ENCODE data around the gene GAREM1. TPM values are rescaled to one million over a fixed set of nuclear protein-coding genes. Genes with fewer than 3 reads are reported as not detected.

The GAREM1 gene
- total RNA-seq, 5 donors from 2014 or later (not counting 1 experiment from before 2014, with no cell fraction given): 0.26 to 0.41 (median 0.33) TPM

DNA sequence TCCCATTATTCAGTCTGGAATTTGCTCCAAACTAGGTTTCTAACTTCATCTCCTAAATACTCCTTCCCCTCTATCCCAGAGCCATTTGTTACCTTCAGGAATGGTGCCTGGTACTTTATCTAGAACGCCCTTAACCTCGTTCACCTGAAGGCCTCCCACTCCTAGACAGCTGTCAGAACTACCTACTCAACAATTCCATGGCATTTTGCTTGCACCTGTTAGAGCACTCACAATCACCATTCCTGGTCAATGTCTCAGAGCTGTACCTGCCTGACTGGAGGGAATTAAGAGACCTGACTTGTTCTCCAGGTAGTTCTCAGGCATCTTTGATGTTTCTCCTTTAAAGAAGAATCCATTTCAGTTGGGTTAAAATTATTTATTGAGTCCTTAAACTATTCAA is 88.9 kb downstream of the GAREM1 start:
- no peaks in the 10 kb centered on the region for H3K4me1 ChIP-seq (ENCODE audit: control insufficient read depth in 1 of 2, extremely low read depth in 1 of 2, insufficient read depth in 2 of 2, low read length in 2 of 2)
- no peaks in the 10 kb centered on the region for H3K9me3 ChIP-seq
- no peaks in the 10 kb centered on the region for H3K27me3 ChIP-seq (replicated peaks in 1 of 2; ENCODE audit: control insufficient read depth in 2 of 2, extremely low read depth in 1 of 2, insufficient read depth in 2 of 2, low read length in 1 of 2)
- DNase-seq (no peak), ATAC-seq (replicated peaks in 1 of 4) (no peak)
- H3K4me3 ChIP-seq (ENCODE audit: control insufficient read depth in 1 of 2, extremely low read depth in 1 of 2, low read length in 1 of 2): no peak overlapping the region
- Mint-ChIP-seq H3K36me3 (no peaks in the 10 kb centered on the region), H3K9me3 (no peaks in the 10 kb centered on the region), H3K4me1 (no peaks in the 10 kb centered on the region), H3K27me3 (peaks cover 2 to 17% of the 10 kb centered on the region in 2 donors), H3K27ac (no peak overlapping the region), H3K4me3 (no peak overlapping the region)
- no peak overlapping the region for H3K27ac ChIP-seq (ENCODE audit: low read length)
- no peaks in the 10 kb centered on the region for H3K36me3 ChIP-seq (ENCODE audit: control insufficient read depth in 2 of 2, extremely low read depth in 1 of 2, insufficient read depth in 1 of 2, low read length in 1 of 2)
- 100% methylated on average over 2 of the region's 2 CpGs for WGBS (ENCODE audit: insufficient coverage)
- CTCF ChIA-PET: no interaction called here
- POLR2A ChIA-PET: no interaction called here

DNA sequence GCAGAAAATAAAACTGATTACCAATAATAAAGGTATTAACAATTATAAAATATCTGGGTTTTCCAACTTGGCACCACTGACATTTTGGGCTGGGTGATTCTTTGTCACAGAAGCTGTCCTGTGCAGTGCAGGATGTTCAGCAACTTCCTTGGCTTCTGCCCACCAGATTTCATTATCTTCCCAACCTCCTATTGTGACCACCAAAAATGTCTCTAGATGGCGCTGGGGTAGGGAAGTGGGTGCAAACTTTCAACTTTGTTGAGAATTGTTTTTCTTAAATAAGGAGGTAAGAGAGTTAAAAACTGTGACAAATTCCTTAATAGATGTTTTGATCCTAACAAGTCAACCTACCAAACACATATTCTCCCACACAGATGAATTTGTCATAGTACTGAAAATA is 90.1 kb downstream of the GAREM1 start:
- H3K27ac Mint-ChIP-seq: no peak overlapping the region
- H3K9me3 Mint-ChIP-seq: no peaks in the 10 kb centered on the region
- no peak overlapping the region for H3K27ac ChIP-seq (ENCODE audit: low read length)
- no peaks in the 10 kb centered on the region for H3K9me3 ChIP-seq
- H3K27me3 ChIP-seq (replicated peaks in 1 of 2; ENCODE audit: control insufficient read depth in 2 of 2, extremely low read depth in 1 of 2, insufficient read depth in 2 of 2, low read length in 1 of 2): no peaks in the 10 kb centered on the region
- H3K4me1 ChIP-seq (ENCODE audit: control insufficient read depth in 1 of 2, extremely low read depth in 1 of 2, insufficient read depth in 2 of 2, low read length in 2 of 2): no peaks in the 10 kb centered on the region
- peaks cover 2 to 14% of the 10 kb centered on the region in 2 donors for H3K27me3 Mint-ChIP-seq
- H3K36me3 ChIP-seq (ENCODE audit: control insufficient read depth in 2 of 2, extremely low read depth in 1 of 2, insufficient read depth in 1 of 2, low read length in 1 of 2): no peaks in the 10 kb centered on the region
- no peak for DNase-seq
- ATAC-seq (replicated peaks in 1 of 4): no peak
- ChIA-PET POLR2A (interaction anchor here in 1 of 2 donors (0.5 kb wide), 1 partner anchor 38 kb away, joined by 3 read pairs; no protein-coding TSS in a partner anchor), CTCF (interaction anchor here in 1 of 2 donors (0.7 kb wide), 1 partner anchor 115 kb away, joined by 8 read pairs; no protein-coding TSS in a partner anchor)
- no peak overlapping the region for H3K4me3 ChIP-seq (ENCODE audit: control insufficient read depth in 1 of 2, extremely low read depth in 1 of 2, low read length in 1 of 2)
- no peak overlapping the region for H3K4me3 Mint-ChIP-seq
- no peaks in the 10 kb centered on the region for H3K36me3 Mint-ChIP-seq
- H3K4me1 Mint-ChIP-seq: no peaks in the 10 kb centered on the region
- no CpG with 5 or more reads among the region's 1 CpG for WGBS (ENCODE audit: insufficient coverage)

DNA sequence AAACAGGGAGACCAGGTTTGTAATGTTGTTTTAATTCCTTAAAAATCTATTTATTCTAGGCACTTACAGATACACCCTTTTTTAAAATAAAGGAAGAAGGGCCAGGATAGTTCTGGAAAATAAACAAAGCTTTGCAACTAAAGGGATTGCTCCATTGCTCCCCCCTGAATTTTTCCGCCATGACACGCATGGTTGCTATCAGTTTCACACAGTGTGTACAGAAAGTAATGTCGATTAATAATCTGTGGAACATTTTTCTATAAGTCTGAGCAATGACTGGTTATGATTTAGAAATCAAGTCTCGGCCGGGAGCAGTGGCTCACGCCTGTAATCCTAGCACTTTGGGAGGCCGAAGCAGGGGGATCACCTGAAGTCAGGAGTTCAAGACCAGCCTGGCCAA is 90.8 kb downstream of the GAREM1 start:
- H3K27me3 ChIP-seq (replicated peaks in 1 of 2; ENCODE audit: control insufficient read depth in 2 of 2, extremely low read depth in 1 of 2, insufficient read depth in 2 of 2, low read length in 1 of 2): no peaks in the 10 kb centered on the region
- Mint-ChIP-seq H3K4me1 (no peaks in the 10 kb centered on the region), H3K27me3 (peaks cover 2 to 14% of the 10 kb centered on the region in 2 donors), H3K9me3 (no peaks in the 10 kb centered on the region), H3K27ac (no peak overlapping the region), H3K4me3 (no peak overlapping the region), H3K36me3 (no peaks in the 10 kb centered on the region)
- no peak for ATAC-seq (replicated peaks in 1 of 4)
- H3K27ac ChIP-seq (ENCODE audit: low read length): no peak overlapping the region
- no peaks in the 10 kb centered on the region for H3K4me1 ChIP-seq (ENCODE audit: control insufficient read depth in 1 of 2, extremely low read depth in 1 of 2, insufficient read depth in 2 of 2, low read length in 2 of 2)
- H3K36me3 ChIP-seq (ENCODE audit: control insufficient read depth in 2 of 2, extremely low read depth in 1 of 2, insufficient read depth in 1 of 2, low read length in 1 of 2): no peaks in the 10 kb centered on the region
- H3K9me3 ChIP-seq: no peaks in the 10 kb centered on the region
- DNase-seq: no peak
- no peak overlapping the region for H3K4me3 ChIP-seq (ENCODE audit: control insufficient read depth in 1 of 2, extremely low read depth in 1 of 2, low read length in 1 of 2)
- ChIA-PET POLR2A (interaction anchor here (0.5 to 0.6 kb wide), 2 partner anchors 11 to 37 kb away, joined by 3 read pairs; no protein-coding TSS in a partner anchor), CTCF (interaction anchor here in 1 of 2 donors (0.6 to 0.7 kb wide), 2 partner anchors 17 to 114 kb away, joined by 3 to 8 read pairs; no protein-coding TSS in a partner anchor)
- 97% methylated on average over 3 of the region's 7 CpGs for WGBS (ENCODE audit: insufficient coverage)

DNA sequence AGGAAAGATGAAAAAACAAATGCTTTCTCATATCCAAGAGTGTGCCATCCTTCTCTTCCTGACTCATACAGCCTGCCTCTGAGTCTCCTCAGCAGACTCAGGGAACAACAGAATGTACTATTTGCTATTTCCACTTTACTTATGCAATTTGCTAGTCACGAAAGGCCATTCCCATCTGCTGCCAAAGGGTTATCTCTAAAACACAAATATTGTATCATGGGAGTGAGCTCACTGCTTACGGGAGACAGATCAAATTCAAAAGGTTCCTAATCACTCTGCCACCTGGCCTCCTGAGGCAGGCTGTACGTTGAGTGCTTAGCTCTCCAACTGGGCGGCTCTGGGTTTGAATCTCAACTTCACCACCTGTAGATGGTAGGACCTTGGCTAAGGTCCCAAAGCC is 92.0 kb downstream of the GAREM1 start:
- POLR2A ChIA-PET: interaction anchor here in 1 of 2 donors (0.6 kb wide), 1 partner anchor 78 kb away, joined by 4 read pairs; no protein-coding TSS in a partner anchor
- Histone ChIP-seq H3K4me1 (ENCODE audit: control insufficient read depth in 1 of 2, extremely low read depth in 1 of 2, insufficient read depth in 2 of 2, low read length in 2 of 2) (no peaks in the 10 kb centered on the region), H3K27me3 (replicated peaks in 1 of 2; ENCODE audit: control insufficient read depth in 2 of 2, extremely low read depth in 1 of 2, insufficient read depth in 2 of 2, low read length in 1 of 2) (no peaks in the 10 kb centered on the region), H3K27ac (ENCODE audit: low read length) (no peak overlapping the region), H3K9me3 (no peaks in the 10 kb centered on the region), H3K4me3 (ENCODE audit: control insufficient read depth in 1 of 2, extremely low read depth in 1 of 2, low read length in 1 of 2) (no peak overlapping the region), H3K36me3 (ENCODE audit: control insufficient read depth in 2 of 2, extremely low read depth in 1 of 2, insufficient read depth in 1 of 2, low read length in 1 of 2) (no peaks in the 10 kb centered on the region)
- Mint-ChIP-seq H3K36me3 (no peaks in the 10 kb centered on the region), H3K4me3 (no peak overlapping the region), H3K27ac (no peak overlapping the region), H3K4me1 (no peaks in the 10 kb centered on the region), H3K27me3 (peaks cover 2 to 11% of the 10 kb centered on the region in 2 donors), H3K9me3 (no peaks in the 10 kb centered on the region)
- CTCF ChIA-PET: no interaction called here
- no peak for DNase-seq
- ATAC-seq (replicated peaks in 1 of 4): no peak
- WGBS (ENCODE audit: insufficient coverage): 60% methylated on average over 1 of the region's 4 CpGs

DNA sequence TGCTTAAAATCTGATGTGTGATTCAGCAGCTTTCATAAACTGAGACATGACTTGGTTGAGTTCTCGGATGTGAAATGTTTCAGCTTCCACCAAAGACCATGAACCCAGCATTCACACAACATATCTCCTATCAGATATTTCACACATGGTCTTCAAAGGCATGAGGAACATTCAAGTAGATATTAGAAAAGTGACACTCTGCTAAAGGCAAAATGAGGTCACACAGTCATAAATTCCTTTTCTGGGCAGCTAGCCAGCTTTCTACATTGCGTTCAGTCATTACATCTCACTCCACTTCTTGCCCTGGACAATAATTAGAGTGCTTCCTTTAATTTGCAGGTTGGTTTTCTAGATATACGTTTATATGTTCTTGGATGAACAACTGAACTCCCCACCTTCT is 96.7 kb downstream of the GAREM1 start:
- H3K27me3 Mint-ChIP-seq: peaks cover 6 to 12% of the 10 kb centered on the region in 2 donors
- ATAC-seq (replicated peaks in 1 of 4): no peak
- ChIA-PET POLR2A (no interaction called here), CTCF (interaction anchor here in 1 of 2 donors (0.6 kb wide), 1 partner anchor 12 kb away, joined by 3 read pairs; no protein-coding TSS in a partner anchor)
- Histone ChIP-seq H3K36me3 (ENCODE audit: control insufficient read depth in 2 of 2, extremely low read depth in 1 of 2, insufficient read depth in 1 of 2, low read length in 1 of 2) (no peaks in the 10 kb centered on the region), H3K27me3 (replicated peaks in 1 of 2; ENCODE audit: control insufficient read depth in 2 of 2, extremely low read depth in 1 of 2, insufficient read depth in 2 of 2, low read length in 1 of 2) (no peaks in the 10 kb centered on the region), H3K4me3 (ENCODE audit: control insufficient read depth in 1 of 2, extremely low read depth in 1 of 2, low read length in 1 of 2) (no peak overlapping the region), H3K27ac (ENCODE audit: low read length) (no peak overlapping the region), H3K9me3 (no peaks in the 10 kb centered on the region), H3K4me1 (ENCODE audit: control insufficient read depth in 1 of 2, extremely low read depth in 1 of 2, insufficient read depth in 2 of 2, low read length in 2 of 2) (no peaks in the 10 kb centered on the region)
- no CpG with 5 or more reads among the region's 3 CpGs for WGBS (ENCODE audit: insufficient coverage)
- no peak for DNase-seq
- no peaks in the 10 kb centered on the region for H3K36me3 Mint-ChIP-seq
- no peaks in the 10 kb centered on the region for H3K9me3 Mint-ChIP-seq
- no peak overlapping the region for H3K4me3 Mint-ChIP-seq
- no peak overlapping the region for H3K27ac Mint-ChIP-seq
- H3K4me1 Mint-ChIP-seq: no peaks in the 10 kb centered on the region

DNA sequence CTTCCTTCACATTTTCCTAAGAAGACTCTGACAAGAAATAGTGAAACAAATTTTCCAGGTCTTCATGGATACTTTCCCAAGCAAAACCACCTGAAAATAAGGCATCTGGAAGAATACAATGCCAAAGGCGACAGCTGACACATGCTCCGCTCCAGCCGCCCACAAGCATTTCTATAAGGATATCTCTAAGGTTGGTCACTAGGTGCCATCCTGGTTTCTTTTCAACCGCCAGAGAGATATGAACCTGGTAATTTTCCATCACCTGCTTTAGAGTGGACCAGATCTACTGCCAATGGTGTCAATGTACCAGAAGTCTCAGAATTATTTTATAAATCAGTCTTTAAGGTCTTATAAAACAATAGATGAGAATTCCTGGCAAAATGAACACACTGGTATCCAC is 97.2 kb downstream of the GAREM1 start:
- Mint-ChIP-seq H3K36me3 (no peaks in the 10 kb centered on the region), H3K9me3 (no peaks in the 10 kb centered on the region), H3K4me1 (no peaks in the 10 kb centered on the region), H3K27ac (no peak overlapping the region), H3K4me3 (no peak overlapping the region), H3K27me3 (peaks cover 6 to 8% of the 10 kb centered on the region in 2 donors)
- no peaks in the 10 kb centered on the region for H3K36me3 ChIP-seq (ENCODE audit: control insufficient read depth in 2 of 2, extremely low read depth in 1 of 2, insufficient read depth in 1 of 2, low read length in 1 of 2)
- no peak for DNase-seq
- H3K4me1 ChIP-seq (ENCODE audit: control insufficient read depth in 1 of 2, extremely low read depth in 1 of 2, insufficient read depth in 2 of 2, low read length in 2 of 2): no peaks in the 10 kb centered on the region
- no peak overlapping the region for H3K4me3 ChIP-seq (ENCODE audit: control insufficient read depth in 1 of 2, extremely low read depth in 1 of 2, low read length in 1 of 2)
- H3K9me3 ChIP-seq: no peaks in the 10 kb centered on the region
- CTCF ChIA-PET: no interaction called here
- WGBS (ENCODE audit: insufficient coverage): no CpG with 5 or more reads among the region's 4 CpGs
- no peaks in the 10 kb centered on the region for H3K27me3 ChIP-seq (replicated peaks in 1 of 2; ENCODE audit: control insufficient read depth in 2 of 2, extremely low read depth in 1 of 2, insufficient read depth in 2 of 2, low read length in 1 of 2)
- POLR2A ChIA-PET: no interaction called here
- ATAC-seq (replicated peaks in 1 of 4): no peak
- no peak overlapping the region for H3K27ac ChIP-seq (ENCODE audit: low read length)

All from T-cell (primary cell).